Choroid plexus epithelial cell (primary cell): ENCODE data around the gene ZDHHC14.

ENCODE experiments used
- DNase-seq: peaks from one replicate; pipeline ENCODE4 v3.0.0-alpha.2; 2010; ENCODE audit warnings: low read depth
- H3K4me3 ChIP-seq: 2 replicates; pipeline ENCODE4 v1.5.1; 2011; ENCODE audit warnings: low read depth, mild to moderate bottlenecking, control low read depth, low read length, moderate library complexity
- CTCF ChIP-seq: conservative IDR thresholded peaks from 2 replicates; pipeline ENCODE4 v1.5.1; 2011; ENCODE audit warnings: low read depth, mild to moderate bottlenecking, control low read depth, inconsistent platforms, low read length, moderate library complexity

ZDHHC14 gene

DNA sequence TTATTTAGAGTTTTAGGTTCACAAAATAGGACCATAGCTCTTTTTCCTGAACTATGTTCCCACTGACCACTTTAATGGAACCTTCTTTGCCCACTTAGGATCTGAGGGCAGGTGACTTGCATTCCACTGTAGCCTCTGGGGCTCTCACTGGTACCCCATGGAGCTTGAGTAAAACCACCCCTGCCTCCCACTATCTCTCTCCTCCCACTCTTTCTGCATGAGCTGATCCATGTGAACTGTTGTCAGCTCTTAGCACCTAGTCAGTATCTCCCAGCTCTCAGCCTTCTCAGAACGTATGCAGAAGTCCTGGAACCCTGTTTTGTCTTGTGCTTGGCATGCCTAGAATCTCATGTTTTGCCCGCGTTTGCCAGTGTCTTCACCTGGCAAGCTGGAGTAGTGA, 241.4 kb downstream of the ZDHHC14 start:
- no peak overlapping the region for H3K4me3 ChIP-seq
- no peak for DNase-seq
- TF ChIP-seq CTCF: no peak

DNA sequence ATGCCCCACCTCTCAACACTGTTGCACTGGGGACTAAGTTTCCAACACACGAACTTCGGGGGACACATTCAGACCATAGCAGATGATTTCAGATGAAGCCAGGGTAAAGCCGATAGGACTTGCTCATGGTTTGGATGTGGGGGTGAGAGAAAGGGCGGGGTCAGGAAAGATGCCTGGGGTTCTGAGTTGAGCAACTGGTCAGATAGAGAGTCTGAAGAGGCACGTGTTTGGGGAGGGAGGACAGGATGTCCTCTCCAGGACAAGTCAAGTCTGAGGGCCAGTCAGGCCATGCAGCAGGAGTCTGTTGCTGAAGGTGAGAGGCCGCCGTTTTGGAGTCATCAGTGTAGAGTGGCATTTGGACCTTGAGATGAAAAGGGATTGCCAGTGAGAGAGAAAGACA, 244.1 kb downstream of the ZDHHC14 start:
- TF ChIP-seq CTCF: no peak
- no peak for DNase-seq

GRCh38 chr6:157625764-157626163, 244.8 kb downstream of the ZDHHC14 start:
- H3K4me3 ChIP-seq: no peak overlapping the region
- no peak for TF ChIP-seq CTCF
- no peak for DNase-seq

More for the DNA sequence above, 244.1 kb downstream of the ZDHHC14 start:
- no peak overlapping the region for H3K4me3 ChIP-seq

DNA sequence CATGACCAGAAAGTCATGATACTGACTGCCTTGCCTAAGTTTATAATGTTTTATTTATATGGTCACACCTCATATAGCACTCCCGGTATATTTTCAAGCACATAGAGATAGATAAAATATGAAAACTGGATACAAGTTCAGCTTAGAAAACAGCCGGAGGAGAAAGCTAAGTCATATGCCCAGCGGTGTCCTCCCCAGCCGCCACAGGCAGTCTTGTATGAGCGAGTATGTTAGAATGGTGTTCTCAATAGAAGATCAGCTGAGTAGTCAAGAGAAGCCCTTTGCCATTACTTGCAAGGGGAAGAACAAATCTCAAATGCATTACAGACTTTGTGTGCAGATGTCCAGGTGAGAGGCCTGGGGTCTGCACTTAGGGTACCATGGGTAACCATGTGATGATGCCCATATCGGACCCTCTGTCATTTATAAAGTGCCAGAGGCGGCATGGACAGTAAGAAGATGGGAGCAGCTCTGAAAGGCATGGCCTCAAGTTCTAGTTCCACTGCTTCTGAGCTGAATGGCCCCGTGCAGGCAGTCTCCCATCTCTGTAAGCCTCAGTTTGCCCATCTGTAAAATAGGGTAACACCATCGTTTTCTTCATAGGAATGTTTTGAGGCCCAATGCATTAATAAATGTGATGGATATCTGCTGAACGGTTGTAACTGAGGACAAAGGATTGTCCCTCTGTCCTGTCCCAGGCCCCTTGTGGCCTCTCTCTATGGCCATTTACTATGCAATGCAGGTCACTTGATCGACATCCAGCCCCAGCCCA, 246.4 kb downstream of the ZDHHC14 start:
- no peak for TF ChIP-seq CTCF
- no peak overlapping the region for H3K4me3 ChIP-seq
- no peak for DNase-seq

DNA sequence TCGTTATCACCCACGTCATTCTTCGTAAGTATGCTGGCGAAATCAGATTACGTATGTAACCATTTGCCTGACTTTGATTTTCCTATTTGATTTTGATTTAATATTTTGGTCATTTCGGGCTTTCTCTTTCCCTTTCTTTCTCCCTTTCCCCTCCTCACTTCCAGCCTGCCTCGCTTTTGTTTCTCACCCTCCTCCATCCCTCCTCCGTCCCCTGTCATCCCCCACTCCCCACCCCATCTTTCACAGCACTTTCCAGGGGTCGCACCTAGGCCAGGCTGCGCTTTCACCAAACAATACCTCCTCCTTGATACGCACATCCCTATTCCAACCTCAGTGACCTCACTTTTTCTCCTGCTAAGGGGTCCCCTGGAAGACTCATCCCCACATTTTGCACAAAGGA, 247.5 kb downstream of the ZDHHC14 start:
- DNase-seq: no peak
- no peak for TF ChIP-seq CTCF
- no peak overlapping the region for H3K4me3 ChIP-seq

DNA sequence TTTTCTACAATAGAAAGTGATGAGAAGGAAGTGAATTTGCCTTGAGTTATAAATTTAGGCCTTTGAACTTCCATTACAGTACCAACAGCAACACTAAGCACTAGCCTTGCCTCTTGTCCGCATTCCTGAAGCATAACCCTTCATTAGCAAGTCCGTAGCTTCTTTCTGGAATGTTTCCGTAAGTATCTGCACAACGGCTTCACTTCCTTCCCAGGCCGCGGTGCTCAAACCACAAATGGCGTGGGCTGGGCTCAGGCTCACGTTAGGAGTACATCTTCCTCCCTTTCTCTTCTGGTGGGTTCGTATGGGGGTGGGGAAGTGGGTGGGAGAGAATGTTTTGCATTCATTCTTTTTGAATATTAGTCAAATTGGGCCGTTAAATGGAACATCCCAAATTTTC, 248.2 kb downstream of the ZDHHC14 start:
- H3K4me3 ChIP-seq: no peak overlapping the region
- peak; percentile 41 for DNase-seq
- no peak for TF ChIP-seq CTCF

DNA sequence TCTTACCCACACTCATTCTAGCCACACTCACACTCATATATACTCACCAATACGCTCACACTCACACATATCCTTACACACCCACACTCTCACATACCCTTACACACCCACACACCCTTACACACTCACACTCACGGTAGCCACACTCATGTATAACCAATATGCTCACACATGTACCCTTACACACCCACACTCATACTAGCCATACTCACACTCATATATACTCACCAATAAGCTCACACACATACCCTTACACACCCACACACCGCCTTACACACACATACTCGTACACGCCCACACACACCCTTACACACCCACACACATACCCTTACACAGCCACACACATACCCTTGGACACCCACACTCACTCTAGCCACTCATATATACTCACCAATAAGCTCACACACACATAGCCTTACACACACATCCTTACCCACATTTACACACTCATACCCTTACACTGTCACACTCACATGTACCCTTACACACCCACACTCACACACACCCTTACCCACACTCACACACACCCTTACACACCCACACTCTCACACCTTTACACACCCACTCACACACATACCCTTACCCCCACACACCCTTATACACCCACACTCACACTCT, 249.6 kb downstream of the ZDHHC14 start:
- no peak for DNase-seq
- H3K4me3 ChIP-seq: no peak overlapping the region
- TF ChIP-seq CTCF: no peak
